GM21360 (cell line): ENCODE measurements around the gene PDXDC1.
"Not testable (repeated sequence)": the region's sequence is repeated elsewhere in the genome, so short reads cannot be mapped to it uniquely, and the experiment has no call there.

ENCODE experiments used
- ATAC-seq: cut with Tn5 transposase; IDR thresholded peaks from one replicate; pipeline ENCODE4 v1.9.1; 2021; ENCODE audit warnings: mild to moderate bottlenecking, moderate library complexity; ENCODE audit not compliant: unreplicated experiment

PDXDC1 gene

DNA sequence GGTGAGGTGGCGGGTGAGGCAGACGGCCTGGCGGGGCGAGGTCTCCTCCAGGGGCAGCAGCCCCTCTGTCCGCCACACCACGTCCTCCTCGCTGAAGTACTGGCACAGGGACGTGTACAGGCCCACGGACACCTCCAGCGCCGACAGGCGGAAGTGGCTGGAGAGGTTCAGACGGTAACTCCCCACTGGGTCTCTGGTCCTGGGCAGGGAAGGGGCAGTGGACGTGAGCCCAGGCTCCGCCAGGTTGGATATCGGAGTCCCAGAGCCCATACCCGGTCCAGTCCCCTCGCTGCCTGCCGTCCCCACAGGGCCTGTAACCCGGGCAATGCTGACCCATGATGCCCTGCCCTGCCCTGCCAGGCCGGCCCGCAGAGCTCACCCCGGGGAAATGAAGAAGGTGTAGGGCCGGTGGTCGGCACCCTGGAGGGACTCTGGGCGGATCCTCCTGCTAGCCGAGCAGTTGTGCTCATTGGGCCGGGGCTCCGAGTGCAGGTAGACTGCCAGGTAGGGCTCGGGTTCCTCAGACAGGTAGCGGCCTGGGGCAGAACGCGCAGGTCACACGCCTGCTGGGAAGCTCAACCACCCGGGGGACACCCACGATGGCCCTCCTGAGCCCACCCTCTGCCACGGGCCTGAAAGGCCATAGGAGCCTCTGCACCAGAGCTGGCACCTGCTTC lies 155.6 kb downstream of the PDXDC1 start:
- ATAC-seq, result not testable (repeated sequence)

- not testable (repeated sequence) for ATAC-seq
These were observed 156.3 kb downstream of the PDXDC1 start for GRCh38 chr16:15130943-15131700.

DNA sequence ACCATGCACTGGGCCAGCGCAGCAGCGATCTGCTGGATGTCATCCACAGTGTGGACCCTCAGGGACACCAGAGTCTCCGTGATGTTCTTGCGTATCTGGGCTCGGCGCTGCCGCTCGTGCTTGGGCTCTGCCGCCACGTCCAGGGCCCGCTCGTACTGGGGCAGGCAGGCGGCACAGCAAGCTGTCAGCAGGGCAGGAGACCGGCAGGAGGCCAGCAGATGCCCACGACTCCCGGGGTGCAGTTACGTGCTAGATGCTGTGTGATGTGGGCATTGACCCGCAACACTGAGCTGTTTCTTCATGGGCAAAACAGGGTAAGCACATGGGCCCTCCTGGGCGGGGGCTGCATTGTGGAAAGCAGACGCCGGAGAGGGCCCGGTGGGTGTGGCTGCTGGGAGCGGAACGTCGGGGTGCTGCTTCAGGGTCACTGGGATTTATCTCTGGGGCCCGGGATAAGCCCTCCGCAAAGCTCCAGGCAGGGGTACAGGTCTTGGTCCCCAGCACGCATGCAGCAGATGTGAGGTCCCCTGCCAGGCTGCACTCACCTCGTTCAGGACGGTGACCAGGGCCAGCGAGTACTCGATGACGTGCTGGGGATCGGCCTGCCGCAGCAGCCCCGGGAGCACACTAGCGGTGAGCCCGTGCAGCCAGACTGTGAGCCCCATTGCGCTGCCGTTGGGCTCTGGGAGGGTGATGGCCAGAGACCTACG lies 158.0 kb downstream of the PDXDC1 start:
- ATAC-seq, result not testable (repeated sequence)

GRCh38 chr16:15133554-15133953 lies 158.7 kb downstream of the PDXDC1 start:
- not testable (repeated sequence) for ATAC-seq

DNA sequence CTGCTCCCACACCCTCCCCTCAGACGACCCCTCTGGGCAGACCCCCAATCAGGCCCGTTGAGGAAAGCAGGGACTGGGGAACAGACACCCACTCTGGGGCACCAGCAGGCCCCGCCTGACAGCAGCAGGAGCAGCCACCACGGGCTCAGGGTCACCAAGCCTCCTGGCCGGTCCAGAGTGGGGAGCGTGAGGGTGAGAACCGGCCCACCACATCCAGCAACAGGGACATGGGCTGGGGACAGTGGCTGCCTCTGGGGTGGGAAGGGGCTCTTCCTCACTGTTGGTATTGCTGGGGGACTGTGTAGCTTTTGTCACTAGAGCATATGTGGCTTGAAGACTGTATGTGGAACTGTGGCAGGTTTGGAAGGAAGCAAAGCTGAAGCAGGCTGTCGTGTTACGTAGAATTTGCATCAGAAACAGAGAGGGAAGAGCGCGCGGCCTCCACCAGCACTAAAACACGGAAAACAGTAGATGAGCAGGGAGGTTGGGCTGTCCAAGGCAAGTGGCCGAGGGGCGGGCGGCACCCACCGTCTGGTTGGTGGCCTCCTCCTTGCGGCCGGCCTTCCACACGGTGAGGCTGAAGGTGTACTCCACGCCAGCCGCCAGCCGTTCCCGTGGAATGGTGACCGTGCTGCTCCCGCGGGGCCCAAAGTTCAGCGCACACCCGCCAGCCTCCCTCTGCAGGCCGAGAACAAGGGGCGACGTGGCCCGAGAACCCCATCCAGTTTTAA lies 160.1 kb downstream of the PDXDC1 start:
- not testable (repeated sequence) for ATAC-seq

GRCh38 chr16:15135483-15136360 lies 160.9 kb downstream of the PDXDC1 start:
- not testable (repeated sequence) for ATAC-seq

- ATAC-seq, result not testable (repeated sequence)
These were observed 162.7 kb downstream of the PDXDC1 start for GRCh38 chr16:15137514-15137913.

GRCh38 chr16:15140444-15141365 lies 165.9 kb downstream of the PDXDC1 start:
- not testable (repeated sequence) for ATAC-seq

DNA sequence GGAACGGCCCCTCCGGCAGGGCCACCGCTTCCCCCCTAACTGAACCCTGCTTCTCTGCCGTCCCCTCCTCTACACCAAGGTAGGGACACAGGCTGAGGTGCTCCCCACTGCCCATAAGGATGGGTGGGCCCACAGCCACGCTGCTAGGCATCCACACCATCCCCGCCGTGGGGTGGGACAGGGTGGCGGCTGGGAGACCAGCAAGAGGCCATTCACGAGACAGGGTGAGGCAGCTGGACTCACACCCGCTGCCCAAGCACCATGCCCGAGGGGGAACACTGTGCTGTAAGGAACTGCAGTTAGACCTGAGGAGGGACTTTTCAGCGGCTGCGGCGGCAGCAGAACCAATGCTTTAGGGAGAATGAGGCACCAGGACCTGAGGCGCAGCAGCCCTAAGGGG lies 166.8 kb downstream of the PDXDC1 start:
- no peak for ATAC-seq

- not testable (repeated sequence) for ATAC-seq
These were observed 167.5 kb downstream of the PDXDC1 start for GRCh38 chr16:15142107-15142890.

GRCh38 chr16:15142891-15143600 lies 168.2 kb downstream of the PDXDC1 start:
- ATAC-seq, result not testable (repeated sequence)

DNA sequence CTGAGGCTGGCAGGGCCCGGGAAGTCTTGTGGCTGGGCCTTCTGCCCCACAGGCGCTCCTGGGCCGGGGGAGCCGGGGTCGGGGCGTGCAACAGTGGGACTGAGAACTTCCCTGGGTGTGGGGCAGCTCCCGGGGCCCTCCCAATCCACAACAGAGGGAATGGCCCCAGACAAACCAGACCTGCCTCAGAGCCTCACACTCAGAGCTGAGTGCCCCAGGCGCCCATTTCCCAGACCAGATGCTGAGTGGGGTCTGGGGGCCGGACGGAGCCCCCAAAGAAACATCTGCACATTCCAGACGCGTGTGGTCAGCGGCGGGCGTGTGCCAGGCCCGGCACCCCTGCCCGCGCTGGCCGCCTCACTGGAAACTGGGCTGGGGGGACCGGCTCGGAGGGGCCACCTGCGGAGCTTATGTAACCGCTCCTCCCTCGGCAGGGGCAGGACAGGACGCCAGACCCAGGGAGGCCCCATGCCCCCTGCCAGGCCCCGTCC lies 168.8 kb downstream of the PDXDC1 start:
- not testable (repeated sequence) for ATAC-seq

DNA sequence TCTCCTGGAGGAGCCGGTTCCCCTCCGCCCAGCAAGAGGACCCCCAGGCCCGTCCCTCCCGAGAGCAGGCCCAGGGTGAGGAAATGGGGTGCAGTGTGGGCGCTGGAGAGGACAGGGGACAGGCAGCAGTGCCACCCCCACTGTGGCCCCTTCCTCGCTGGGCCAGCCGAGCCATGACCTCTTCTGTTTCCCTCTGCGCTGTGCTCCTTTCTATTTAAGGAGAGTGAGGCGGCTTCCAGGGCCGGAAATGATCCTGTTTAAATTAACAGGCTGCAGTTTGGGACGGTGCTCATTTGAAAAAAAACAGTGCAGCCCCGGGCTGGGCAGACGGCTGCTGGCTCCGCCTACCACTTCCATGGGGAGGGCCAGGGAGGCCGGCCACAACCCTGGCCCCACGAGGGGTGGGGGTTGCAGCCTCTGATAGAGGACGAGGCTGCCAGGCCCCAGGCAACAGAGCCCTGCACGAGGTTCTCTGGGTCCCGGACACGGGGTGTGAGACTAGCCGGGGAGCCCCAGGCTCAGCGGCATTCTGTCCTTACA lies 169.3 kb downstream of the PDXDC1 start:
- not testable (repeated sequence) for ATAC-seq

- not testable (repeated sequence) for ATAC-seq
These were observed 170.1 kb downstream of the PDXDC1 start for GRCh38 chr16:15144781-15145417.

DNA sequence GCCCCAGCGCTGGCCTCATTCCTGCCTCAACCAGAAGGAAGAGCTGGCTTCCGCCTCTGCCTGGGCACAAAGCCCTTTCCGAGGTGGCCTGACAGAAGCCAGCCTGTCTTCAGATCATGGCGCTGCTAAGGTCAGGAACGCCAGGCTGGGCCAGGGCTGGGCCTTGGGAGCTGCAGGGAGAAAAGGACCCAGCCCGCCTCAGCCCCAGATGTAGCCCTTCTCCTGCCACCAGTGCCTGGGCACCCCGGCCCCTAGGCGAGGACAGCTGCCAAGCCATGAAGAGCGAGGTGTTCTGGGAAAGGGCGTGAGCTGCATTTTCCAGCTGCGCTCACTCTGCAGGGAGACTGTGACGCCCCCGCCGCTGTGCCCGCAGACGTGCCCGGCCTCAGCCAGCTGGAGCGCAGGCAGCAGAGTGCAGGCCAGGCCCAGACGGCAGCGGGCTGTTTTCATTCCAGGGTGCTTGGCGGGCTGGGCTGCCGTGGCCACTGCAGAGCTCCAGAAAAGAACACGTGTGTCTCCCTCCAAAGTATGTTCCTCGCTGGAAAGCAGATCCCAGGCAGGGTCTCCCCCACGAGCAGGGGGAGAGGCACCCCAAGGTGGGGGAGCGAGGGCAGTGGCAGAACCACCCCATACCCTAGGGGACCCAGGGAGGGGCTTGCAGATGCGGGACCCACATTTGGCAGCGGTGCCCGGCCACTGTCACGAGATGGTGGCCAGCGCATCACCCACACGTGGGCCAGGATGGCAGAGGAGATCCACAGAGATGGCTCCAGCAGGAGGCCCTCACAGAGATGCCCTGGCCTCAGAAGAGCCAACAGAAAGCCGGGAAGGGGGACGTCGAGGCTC lies 170.8 kb downstream of the PDXDC1 start:
- not testable (repeated sequence) for ATAC-seq

DNA sequence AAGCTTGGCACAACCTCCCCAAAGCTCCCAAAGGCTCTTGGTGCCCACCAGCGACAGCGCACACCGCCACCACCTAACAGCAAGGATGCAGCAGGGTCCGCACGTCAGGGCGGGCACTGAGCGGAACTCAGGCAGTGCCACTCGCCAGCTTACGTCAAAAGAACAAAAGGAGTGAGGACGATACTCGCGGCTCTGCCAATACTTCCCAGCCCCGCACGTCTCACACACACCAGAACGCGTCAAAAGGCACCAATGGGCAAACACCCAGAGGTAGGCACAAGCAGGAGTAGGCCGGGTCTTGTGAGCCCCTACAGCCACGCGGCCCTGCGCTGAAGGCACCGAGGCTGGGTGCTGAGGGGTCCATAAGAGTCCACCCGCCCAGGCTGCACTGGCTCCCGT lies 171.4 kb downstream of the PDXDC1 start:
- not testable (repeated sequence) for ATAC-seq
